RPMI8226 (cell line): Measurements from ENCODE around the gene KLHL13.
"Not testable (repeated sequence)": the region's sequence is repeated elsewhere in the genome, so short reads cannot be mapped to it uniquely, and the experiment has no call there.

ENCODE experiments used
- DNase-seq: peaks from one replicate; pipeline ENCODE4 v3.0.0-alpha.2; 2015

KLHL13 gene, protein sequence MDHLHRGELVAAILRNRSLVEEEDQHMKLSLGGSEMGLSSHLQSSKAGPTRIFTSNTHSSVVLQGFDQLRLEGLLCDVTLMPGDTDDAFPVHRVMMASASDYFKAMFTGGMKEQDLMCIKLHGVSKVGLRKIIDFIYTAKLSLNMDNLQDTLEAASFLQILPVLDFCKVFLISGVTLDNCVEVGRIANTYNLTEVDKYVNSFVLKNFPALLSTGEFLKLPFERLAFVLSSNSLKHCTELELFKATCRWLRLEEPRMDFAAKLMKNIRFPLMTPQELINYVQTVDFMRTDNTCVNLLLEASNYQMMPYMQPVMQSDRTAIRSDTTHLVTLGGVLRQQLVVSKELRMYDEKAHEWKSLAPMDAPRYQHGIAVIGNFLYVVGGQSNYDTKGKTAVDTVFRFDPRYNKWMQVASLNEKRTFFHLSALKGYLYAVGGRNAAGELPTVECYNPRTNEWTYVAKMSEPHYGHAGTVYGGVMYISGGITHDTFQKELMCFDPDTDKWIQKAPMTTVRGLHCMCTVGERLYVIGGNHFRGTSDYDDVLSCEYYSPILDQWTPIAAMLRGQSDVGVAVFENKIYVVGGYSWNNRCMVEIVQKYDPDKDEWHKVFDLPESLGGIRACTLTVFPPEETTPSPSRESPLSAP

DNA sequence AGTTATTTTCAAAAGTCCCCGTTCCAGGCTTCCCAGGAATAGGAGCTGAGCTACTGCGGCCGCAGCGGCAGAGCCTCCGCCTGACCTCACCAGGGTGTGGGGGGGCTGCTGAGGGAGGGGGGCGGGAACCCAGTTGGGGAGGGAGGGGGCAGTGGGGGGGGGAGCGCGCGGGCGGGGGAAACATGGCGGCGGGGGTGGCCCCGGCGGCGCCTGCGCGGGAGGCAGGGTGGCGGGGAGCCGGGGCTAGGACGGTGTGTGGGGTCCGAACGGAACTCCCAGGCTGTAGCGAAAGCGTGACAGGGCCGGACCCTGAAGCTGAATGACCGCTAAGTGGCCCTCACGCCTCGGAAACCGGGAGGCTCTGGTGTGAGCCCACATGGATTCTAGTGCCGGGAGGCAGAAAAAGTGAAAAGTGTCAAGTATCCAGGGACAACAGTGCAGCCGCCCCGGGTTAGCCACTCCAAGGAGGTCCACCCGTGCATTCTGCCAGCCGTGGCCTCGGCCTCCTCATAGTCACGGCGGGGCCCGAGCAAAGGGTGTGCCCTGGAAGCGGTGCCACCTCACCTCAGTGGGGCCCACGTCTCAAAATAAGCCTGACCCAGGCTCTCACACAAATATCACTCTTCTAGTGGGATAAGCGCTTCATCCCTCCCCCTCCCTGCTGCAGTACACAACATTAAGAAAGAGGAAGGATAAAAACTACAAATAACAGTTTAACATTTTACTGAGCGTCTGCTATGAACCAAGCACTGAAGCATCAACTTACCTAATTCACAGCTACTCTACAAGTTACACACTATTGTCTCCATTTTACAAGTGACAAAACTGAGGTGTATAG is at the start of gene KLHL13:
KLHL13 (minus strand) TSS at position 98 of the 838 bp plus-strand sequence. CDS start 88,337 bp downstream, outside the sequence.
- DNase-seq, result no peak

DNA sequence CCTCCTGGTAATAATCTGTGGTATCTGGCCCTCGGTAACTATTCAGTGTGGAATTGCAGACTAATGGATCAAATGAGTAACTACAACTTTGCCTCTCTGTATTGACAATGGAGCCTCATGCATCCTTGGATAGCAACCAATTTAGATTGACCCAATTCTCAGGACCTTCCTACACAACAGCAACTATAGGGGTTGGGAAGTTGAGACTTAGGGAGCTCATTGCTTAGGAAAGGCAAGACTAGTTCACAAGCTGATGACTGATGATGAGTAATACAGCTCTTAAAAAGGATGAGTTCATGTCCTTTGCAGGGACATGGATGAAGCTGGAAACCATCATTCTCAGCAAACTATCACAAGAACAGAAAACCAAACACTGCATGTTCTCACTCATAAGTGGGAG is 47.5 kb upstream of the KLHL13 start:
- no peak for DNase-seq

DNA sequence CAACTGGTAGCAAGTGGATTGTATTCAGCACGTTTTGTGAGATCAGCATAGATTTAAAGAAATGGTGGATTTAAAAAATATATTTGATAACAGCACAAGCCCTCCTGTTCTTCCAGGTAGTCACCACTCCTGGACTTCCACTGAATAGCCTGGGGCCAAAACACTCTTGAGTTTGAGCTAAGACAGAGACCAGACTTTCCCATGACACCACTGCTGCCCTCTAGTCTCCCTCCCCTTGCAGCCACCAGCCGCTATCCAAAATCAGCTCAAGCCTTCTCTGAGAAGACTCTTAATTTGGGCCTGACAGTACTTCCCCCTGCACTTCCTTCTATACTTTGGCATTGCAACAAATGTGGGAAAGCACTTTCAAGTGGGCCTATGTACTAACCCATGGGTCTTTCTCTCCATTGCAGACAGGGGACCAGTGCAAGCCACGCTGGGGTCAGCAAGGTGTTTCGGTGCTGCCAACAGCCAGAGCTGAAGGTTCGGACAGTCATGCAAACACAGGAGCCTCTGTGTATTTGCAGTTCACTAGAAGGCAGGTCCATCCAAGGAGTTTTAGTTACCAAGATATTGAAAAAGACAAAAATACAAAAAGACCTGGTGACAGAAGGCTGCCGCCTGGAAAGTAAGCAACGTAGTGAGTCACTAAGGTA is 40.5 kb upstream of the KLHL13 start:
- no peak for DNase-seq

DNA sequence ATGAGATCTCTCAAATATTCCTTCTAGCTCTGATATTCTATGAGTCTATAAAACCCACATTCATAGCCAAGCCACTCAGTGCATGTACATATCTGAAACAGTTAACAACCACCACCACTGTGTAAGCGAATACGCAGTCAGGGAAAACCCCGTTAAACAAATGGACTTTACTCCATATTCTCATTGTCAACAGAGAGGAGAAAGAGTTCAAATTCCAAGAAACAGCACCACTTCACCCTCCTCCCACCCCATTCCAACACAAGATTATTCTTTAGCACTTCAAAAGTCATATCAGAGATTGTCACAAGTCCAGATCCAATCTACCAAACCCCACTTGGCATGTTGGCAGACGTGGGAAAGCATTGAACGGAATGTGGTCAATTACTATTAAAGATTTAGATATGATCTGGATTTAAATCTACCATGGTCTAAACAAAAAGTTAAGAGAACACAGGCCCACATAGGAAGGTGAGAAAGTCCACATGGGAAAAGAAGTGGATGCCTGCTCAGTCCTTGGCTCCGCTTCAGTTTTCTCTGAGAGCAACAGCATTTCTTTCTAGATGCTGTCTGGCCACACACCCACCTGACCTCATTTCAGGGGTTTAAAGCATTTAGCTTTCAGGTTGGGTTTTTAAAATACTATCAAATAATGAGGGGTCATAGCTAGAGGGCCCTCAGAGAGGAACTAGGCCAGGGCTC is 39.8 kb upstream of the KLHL13 start:
- no peak for DNase-seq

DNA sequence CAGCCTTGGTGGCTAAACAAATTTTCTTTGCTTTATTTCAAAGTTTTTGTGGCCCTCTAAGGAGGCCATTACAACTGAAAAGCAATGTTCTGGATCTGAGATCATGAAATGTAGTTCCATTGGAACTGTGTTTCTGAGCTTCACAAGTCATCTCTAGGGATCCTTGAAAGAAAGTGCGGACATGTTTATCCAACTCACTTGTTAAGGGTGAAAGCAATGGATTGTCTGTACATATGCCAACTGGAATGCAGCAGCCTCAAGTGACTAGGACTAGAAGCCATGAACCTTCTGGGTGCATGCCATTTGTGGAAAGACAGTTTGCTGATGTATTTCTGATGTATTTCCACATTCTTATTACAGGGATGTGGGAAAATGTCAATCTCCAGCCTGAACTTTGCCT is 36.7 kb upstream of the KLHL13 start:
- DNase-seq, result no peak

DNA sequence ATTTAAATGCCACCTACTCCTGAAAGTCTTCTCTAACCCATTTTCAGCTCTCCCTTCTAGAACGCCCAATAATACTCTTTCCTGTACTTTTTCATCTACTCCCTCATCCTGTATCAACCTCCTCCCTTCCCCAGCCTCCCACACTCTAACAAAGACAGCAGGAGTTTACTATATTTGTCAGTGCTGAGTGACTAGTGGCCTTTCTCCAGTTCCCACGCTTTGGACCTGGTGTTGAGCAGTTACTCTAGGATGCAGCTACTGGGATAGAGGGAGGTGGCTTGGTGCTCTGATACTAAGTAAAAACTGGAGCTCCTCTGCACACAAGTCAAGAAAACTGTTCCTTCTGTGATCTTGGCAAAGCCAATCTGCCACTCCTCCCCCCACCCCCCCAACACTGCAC is 36.1 kb upstream of the KLHL13 start:
- no peak for DNase-seq

DNA sequence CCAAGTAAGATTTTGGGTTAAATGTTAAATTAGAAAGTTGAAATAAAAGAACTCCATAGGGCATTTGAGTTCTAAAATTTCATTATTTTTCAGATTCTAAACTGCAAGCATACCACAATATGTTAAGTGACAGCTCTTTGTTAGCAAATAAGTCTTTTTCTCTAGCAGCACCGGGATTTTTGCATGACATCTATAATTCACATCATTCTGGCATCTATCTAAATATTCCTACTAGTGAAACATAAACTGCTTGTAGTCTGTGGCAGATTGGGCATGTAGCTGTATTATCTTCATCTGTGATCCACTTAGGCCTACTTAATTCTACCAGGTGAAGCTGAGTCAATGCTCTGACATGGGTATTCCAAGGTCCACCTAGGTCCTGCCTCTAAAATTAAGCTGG is 32.1 kb upstream of the KLHL13 start:
- no peak for DNase-seq

DNA sequence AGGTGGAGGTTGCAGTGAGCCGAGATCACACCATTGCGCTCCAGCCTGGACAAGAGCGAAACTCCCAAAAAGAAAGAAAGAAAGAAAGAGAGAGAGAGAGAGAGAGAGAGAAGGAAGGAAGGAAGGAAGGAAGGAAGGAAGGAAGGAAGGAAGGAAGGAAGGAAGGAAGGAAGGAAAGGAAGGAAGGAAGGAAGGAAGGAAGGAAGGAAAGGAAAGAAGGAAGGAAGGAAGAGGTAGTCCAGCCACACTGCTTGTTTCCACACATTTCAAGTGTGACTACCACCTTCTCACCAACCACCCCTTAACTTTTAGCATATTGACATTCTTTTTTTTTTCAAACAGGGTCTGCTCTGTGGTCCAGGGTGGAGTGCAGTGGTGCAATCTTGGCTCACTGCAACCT is 31.2 kb upstream of the KLHL13 start:
- not testable (repeated sequence) for DNase-seq

DNA sequence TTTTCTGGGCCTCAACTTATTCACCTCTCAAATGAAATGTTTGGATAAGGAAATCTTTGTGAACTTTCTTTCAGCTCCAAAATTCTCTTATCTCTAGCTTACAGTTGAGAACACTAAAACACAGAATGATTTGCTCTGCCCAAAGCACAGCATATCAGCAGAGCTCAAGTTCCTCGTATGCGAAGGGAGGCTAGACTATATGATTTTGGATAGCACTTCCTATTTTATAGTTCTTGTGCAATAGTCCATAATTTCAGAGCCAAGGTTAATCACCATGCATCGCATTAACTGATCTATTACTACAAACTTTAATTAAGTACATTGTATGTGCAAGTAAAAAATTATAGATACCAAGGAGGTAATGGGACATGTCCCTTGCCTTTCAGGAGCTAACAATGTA is 27.0 kb upstream of the KLHL13 start:
- DNase-seq, result no peak

DNA sequence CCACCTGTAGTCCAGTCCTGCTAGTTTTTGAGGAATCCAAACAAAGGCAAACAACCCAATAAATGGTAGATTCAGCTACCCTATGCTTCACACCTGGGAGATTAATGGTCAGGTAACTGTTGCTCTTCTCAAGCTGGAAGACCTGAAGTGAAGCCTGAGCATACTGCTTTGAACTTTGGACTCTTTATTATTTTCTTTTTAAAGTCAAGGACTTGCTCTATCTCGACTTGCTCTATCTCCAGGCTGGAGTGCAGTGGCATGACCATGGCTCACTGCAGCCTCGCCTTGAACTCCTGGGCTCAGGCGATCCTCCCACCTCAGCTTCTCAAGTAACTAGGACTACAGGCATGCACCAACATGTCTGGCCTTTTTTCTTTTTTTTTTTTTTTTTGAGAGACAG is 14.7 kb upstream of the KLHL13 start:
- no peak for DNase-seq

DNA sequence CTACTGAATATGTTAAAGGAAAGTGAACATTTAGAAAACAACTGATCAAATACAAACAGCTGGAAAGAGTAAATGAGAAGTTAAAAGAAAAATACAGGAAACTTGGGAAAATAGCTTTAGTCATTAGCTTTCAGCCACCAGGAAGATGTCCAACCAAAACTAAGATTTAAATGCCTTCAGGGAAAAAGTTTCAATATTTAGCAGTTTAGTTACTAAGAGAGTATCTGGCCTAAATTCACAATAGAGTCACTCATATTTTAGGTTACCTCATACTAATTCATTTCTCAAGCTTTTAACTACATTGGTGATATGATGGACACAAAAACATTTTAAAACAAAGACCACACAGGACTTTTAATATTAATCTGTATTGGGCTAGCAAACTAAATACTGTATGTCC is 13.1 kb upstream of the KLHL13 start:
- no peak for DNase-seq

DNA sequence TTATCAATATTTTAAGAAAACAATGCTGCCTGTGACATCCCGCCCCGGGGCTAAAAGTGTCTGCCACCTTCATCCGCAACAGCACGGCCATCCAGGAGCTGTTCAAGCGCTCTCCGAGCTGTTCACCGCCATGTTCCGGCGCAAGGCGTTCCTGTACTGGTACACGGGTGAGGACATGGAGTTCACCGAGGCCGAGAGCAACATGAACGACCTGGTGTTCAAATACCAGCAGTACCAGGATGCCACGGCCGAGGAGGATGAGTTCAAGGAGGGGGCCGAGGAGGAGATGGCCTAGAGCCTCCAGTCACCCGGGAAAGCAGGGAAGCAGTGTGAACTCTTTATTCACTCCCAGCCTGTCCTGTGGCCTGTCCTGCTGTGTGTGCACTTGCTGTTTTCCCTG is 12.1 kb upstream of the KLHL13 start:
- no peak for DNase-seq

DNA sequence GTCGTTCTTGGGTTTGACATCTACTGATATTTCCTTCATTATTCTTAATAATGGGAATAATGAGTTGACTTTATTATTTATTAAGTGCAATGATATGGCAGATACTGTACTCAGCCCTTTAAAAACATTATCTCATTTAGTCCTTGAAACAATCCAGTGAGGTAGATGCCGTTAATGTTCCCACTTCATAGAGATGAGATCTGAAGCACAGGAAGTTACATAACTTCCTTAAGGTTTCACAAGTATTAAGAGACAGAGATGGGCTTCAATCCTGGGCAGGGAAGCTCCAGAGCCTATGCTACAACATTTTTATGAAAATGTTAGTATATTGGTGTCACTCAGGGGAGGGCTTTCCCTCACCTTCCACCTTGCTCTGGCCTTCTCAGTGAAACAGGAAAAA is 9.7 kb upstream of the KLHL13 start:
- DNase-seq, result no peak

DNA sequence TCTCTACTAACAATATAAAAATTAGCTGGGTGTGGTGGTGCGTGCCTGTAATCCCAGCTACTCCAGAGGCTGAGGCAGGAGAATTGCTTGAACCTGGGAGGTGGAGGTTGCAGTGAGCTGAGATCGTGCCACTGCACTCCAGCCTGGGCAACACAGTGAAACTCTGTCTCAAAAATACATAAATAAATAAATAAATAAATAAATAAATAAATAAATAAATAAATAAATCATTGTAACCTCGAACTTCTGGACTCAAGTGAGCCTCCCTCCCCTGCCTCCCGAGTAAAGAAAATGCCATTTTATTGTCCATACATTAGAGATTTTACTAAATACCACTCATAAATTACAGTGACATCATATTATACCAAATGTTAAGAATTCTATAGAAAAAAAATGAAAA is 7.6 kb upstream of the KLHL13 start:
- not testable (repeated sequence) for DNase-seq

DNA sequence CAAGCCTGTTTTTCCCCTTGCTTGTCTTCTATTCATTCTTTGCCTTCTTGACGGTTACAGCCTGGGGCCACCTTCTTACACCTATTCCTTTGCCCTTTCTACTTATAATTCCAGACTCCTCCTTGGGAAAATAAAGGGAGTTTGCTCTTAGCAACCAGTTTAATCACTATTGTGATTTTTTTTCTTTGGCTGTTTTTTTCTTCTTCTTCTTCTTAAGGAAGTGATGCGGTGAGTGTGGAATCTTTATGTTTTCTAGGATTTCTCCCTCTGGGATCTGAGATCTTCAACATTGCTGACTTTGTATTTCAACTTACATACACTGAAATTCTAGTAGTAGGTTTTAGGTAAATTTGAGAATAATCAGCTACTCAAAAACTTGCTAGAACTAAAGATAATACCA is 1.1 kb upstream of the KLHL13 start:
- DNase-seq, result no peak

DNA sequence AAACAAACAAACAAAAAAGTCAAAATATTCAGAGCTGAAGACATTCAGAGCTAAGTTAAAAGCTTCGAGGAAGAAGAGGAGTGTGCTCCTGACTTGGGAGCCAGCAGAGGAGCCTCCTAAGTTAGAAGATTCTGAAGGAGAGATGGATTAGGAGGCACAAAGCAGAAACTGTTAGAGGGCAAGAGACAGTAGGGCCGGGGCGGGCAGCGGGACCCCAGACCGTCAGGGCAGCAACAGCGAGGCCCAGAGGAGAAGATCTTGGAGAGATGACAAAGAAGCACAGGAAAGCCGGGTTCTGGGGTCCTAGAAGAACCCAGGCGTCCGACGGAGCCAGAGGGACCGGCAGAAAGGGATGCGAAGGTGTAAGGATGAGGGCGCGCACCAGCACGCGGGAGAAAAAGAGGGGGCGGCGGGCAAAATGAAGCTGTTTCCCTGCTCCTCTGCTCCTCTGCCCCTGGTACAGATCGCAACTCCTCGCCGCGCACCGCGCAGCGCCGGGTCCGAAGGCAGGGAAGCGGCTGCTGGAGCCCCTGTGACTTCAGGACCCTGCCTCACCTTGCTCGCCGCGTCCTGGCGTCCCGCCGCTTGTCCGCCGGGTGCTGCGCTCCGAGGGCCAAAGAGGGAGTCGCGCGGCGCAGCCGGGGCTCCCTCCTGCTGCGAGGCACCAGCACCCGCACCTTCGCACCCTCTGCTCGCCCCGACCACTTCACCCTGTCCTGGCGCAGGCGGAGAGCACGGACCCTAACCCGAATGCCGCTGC is 477 bp downstream of the KLHL13 start:
- no peak for DNase-seq

DNA sequence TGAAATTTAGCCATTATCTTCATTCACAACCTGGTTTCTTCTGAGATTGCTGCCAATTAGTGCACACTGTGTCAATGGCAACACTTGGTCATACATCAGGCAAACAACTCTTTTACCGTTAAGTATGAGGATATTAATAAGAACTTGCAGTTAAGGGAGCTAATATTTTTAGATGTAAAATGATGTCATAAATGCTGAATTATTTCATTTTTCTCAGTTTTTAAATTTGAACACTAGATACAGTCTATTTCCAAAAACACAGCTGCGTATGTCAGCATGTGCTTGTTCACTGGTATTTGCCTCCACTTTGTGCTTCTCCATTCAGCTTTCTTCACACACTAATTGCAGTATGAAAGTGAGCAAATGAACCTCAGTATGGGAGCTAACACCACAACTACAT is 1.6 kb downstream of the KLHL13 start:
- no peak for DNase-seq

DNA sequence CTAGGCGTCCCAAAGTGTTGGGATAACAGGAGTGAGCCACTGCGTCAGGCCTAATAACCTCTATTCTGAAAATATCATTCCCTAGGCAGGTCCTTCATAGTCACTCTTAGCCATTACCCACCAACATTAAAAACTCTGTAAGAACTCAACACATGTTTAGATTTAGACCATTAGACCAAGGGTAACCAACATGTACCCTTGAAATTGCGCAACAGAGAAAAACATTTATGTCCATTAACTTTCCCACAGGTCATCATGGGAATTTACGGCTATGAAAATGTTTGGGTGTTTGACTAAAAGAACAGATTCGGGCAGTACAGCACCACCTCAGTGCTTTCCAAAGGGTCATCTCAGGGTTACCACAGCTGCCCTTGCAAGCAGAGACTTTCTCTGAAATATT is 7.5 kb downstream of the KLHL13 start:
- no peak for DNase-seq

DNA sequence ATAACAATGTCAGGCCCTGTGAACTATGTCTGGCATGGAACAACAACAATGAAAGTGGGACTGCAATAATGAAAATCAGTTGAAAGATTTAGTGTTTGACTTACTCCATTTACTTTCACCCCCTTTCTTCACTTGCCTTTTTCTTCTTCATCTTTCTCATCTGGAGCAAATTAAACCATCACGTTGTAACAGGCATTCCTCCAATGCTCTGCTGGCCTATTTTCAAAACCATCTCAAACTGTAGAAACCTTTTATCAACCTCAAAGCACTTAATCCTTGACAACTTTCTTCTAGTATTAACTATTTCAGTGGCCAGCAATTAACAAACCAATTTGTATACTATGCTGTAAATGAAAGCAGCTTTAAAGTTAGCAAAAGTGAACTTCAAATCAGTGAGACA is 8.3 kb downstream of the KLHL13 start:
- DNase-seq, result no peak

DNA sequence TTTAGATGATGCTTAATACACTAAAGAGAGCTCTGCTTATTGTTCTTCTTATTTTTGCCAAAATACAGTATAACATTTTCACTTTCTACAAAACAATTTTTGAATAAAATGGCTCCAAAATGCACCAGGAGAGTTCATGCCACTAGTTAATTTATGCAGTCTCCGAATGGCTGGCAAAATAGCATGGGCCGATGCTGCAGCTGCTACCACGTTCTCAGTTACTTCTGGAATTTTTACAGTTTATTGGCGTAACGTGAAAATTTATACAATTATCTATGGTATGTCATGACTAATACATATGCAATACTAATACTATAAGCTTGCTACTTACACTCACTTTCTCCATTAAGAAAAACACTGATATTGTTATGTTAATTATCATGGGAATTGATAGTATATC is 16.5 kb downstream of the KLHL13 start:
- DNase-seq, result no peak

DNA sequence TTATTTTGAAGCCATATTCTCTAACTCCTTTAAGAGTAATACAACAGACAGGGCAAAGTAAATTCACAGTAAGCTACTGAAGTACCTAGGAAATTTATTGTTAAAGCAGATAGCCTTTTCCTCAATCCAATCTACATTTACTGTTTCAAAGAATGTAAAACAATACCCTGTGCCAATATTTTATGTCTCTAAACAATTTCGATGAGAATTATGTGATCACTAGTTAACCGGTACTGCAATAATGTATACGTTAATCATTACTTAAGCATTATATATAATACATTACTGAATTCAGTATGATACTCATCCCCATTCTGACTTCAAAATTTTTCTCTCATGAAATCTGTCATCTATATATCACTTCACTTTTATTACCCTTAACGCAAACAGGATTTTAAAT is 28.5 kb downstream of the KLHL13 start:
- no peak for DNase-seq

DNA sequence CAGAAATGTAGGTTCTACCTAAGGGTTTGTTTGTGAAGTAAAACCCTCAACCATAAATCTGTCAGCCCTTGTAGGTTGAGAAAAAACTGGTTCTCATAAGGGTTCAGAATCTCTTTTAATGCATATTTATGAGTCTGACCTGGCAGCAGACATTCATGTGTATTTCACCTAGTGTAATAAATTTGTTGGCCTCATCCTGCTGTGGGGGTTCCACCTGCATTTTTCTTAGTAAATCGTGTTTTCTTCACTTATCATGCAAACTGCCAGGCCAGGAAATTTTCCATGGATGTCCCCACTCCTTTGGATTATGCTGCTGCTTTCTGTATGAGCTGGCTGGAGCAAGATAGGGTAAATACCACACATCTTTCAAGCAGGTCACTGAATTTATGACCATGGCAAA is 42.4 kb downstream of the KLHL13 start:
- DNase-seq, result no peak
